ENCODE results near the gene GLRA1.

DNA sequence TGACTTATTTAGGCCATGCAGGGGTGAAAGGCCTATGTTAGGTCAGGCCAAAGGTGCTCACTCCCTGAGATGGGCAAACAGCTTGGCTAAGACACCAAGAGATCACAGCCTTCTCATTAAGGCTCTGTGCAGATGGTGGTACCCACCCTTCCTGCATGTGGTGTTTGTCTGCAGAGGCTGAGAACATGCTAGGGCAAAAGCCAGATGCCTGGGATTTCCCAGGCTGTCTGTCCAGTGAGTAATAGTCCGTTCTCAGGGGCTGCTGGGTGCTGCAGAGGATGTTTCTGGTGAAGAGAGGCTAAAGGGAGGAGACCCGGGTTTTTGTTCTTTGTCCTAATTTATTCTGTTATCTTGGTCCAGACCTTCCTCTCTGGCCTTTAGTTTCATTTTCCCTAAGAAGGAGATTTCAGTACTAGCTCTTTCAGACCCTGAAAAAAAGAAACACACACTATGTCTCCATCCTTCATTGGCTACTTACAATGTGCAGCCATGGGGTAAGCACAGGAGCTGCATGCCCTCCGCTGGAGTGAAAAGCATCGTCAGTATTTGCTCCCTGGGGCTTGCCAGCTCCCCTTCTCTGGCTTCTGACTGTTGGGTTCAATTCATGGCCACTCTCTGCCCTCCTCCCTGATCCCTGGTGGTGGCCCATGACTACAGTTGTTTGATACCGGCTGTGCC, 23.4 kb upstream of the GLRA1 start:
- no peak for TF ChIP-seq POLR2A (IDR thresholded peaks at IDR 0.05)
- TF ChIP-seq, protein P1, sequence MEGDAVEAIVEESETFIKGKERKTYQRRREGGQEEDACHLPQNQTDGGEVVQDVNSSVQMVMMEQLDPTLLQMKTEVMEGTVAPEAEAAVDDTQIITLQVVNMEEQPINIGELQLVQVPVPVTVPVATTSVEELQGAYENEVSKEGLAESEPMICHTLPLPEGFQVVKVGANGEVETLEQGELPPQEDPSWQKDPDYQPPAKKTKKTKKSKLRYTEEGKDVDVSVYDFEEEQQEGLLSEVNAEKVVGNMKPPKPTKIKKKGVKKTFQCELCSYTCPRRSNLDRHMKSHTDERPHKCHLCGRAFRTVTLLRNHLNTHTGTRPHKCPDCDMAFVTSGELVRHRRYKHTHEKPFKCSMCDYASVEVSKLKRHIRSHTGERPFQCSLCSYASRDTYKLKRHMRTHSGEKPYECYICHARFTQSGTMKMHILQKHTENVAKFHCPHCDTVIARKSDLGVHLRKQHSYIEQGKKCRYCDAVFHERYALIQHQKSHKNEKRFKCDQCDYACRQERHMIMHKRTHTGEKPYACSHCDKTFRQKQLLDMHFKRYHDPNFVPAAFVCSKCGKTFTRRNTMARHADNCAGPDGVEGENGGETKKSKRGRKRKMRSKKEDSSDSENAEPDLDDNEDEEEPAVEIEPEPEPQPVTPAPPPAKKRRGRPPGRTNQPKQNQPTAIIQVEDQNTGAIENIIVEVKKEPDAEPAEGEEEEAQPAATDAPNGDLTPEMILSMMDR (IDR thresholded peaks at IDR 0.05): no peak
